ENCODE measurements around the gene DHRS11. TPM values are rescaled to one million over a fixed set of nuclear protein-coding genes. Genes with fewer than 3 reads are reported as not detected.

Gene DHRS11
- total RNA-seq, 1 experiment from 2014 or later = 24.2 TPM

DNA sequence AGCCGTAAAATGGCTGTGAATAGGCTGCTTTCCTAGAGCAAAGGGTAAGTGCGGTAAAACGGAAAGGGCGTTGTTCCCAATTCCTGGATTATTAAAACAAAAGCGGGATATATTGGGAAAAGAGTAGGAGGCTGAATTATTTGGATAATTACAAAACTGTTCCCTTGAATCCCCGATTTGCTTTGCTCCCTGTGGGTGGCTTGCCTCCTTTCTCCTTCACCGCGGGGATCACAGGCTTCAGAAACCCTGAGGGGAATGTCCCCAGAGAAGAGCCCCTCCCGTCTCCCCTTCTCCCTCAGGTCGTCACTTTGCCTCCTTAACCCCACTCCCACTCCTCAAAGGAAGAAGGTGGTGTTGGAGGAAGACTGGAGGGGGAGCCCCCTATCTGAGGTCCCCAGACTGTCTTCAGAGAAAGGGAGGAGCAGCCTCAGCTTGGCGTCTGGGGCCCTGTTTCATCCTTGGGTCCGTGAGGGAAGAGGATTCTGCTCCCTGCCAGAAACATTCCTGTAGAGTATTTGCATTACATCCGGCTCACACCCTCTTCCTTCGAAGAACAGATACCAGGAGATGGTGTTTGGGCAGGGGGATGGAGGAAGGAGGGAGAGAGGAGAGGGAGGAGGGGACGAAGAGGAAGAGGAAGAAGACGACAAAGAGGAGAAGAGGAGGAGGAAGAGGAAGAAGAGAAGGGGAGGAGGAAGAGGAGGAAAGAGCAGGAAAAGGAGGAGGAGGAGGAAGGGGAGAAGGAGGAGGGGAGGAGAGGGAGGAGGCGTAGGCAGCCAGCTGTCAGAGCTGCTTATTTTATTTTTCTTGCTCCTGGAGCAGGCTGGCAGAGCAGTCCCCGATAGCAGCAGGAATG lies 41.5 kb downstream of the DHRS11 start:
- Histone ChIP-seq H3K4me1 (replicated peaks; ENCODE audit: insufficient read depth) (no peaks in the 10 kb centered on the region), H3K4me3 (no peak overlapping the region), H3K36me3 (ENCODE audit: low read depth) (no peaks in the 10 kb centered on the region), H3K4me2 (no peak overlapping the region), H4K20me1 (ENCODE audit: insufficient read depth) (peaks cover 11% of the 10 kb centered on the region; the same call in 1 of the 2 replicates), H3K27me3 (ENCODE audit: insufficient read depth, low read depth) (no peaks in the 10 kb centered on the region), H3K9me2 (ENCODE audit: insufficient read depth) (no peaks in the 10 kb centered on the region), H3K79me2 (ENCODE audit: low read depth) (no peaks in the 10 kb centered on the region), H2AFZ (no peak overlapping the region), H3K9me3 (ENCODE audit: insufficient read depth, low read depth) (no peaks in the 10 kb centered on the region), H3K27ac (no peak overlapping the region), H3F3A (ENCODE audit: insufficient read depth, low read depth) (0 out of 2 replicates have a peak, but pooled peaks cover 4% of the 10 kb centered on the region)
- TF ChIP-seq, protein P1, sequence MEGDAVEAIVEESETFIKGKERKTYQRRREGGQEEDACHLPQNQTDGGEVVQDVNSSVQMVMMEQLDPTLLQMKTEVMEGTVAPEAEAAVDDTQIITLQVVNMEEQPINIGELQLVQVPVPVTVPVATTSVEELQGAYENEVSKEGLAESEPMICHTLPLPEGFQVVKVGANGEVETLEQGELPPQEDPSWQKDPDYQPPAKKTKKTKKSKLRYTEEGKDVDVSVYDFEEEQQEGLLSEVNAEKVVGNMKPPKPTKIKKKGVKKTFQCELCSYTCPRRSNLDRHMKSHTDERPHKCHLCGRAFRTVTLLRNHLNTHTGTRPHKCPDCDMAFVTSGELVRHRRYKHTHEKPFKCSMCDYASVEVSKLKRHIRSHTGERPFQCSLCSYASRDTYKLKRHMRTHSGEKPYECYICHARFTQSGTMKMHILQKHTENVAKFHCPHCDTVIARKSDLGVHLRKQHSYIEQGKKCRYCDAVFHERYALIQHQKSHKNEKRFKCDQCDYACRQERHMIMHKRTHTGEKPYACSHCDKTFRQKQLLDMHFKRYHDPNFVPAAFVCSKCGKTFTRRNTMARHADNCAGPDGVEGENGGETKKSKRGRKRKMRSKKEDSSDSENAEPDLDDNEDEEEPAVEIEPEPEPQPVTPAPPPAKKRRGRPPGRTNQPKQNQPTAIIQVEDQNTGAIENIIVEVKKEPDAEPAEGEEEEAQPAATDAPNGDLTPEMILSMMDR (conservative IDR thresholded peaks at IDR 0.05) = no peak
- TF ChIP-seq EZH2 (IDR thresholded peaks at IDR 0.05; ENCODE audit: low read depth) = no peak
- intact Hi-C loops (cut with micrococcal nuclease; ENCODE audit: unreplicated experiment) = no loop called here
- ChIA-PET CTCF (no interaction called here), POLR2A (ENCODE audit: unreplicated experiment) (no interaction called here)
- BruUV-seq (replicated peaks) = no TSS peak
- DNase-seq = no peak

DNA sequence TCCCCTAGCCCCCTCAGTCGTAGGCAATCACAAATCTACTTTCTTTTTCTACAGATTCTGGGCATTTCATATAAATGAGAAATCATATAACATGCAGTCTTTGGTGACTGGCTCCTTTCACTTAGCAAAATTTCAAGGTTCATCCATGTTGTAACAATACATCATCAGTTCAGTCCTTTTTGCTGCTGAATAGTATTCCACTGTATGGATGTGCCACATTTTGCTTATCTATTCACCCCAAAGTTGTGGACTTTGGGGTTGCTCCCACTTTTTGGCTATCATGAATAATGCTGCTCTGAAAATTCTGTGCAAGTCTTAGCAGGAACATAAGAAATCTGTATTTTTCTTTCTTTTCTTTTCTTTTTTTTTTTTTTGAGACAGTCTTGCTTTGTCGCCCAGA lies 48.7 kb downstream of the DHRS11 start:
- Histone ChIP-seq H3K79me2 (ENCODE audit: low read depth) (no peaks in the 10 kb centered on the region), H4K20me1 (ENCODE audit: insufficient read depth) (0 out of 2 replicates have a peak, but pooled peaks cover 2% of the 10 kb centered on the region), H3K4me3 (no peak overlapping the region), H3K27ac (no peak overlapping the region), H3K4me2 (no peak overlapping the region), H2AFZ (no peak overlapping the region), H3K9me2 (ENCODE audit: insufficient read depth) (no peaks in the 10 kb centered on the region), H3K36me3 (ENCODE audit: low read depth) (no peaks in the 10 kb centered on the region), H3K27me3 (ENCODE audit: insufficient read depth, low read depth) (peaks cover 23% of the 10 kb centered on the region), H3F3A (ENCODE audit: insufficient read depth, low read depth) (no peaks in the 10 kb centered on the region), H3K4me1 (replicated peaks; ENCODE audit: insufficient read depth) (no peaks in the 10 kb centered on the region), H3K9me3 (ENCODE audit: insufficient read depth, low read depth) (no peaks in the 10 kb centered on the region)
- POLR2A ChIA-PET (ENCODE audit: unreplicated experiment) = no interaction called here
- DNase-seq = no peak
- TF ChIP-seq EZH2 (IDR thresholded peaks at IDR 0.05; ENCODE audit: low read depth) = no peak
- TF ChIP-seq, protein P1 (conservative IDR thresholded peaks at IDR 0.05) = no peak
- CTCF ChIA-PET = no interaction called here
- no TSS peak for BruUV-seq (replicated peaks)
- intact Hi-C loops (cut with micrococcal nuclease; ENCODE audit: unreplicated experiment) = no loop called here

DNA sequence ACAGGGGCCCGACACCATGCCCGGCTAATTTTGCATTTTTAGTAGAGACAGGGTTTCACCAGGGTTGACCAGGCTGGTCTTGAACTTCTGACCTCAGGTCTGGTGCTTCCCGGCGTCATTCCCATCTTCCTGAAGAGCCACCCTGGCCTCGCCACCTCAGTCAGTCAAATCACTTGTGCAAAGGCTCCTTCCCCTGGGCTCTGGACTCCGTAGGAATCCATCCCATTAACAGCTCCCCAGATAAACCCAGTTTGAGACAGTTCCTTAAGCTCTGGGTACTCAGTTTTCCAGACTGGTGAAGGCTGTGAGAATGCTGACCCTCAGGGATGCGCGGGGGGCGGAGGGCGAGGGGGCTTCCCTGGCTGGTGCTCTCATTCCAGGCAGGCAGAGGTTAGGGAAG lies 49.2 kb downstream of the DHRS11 start:
- intact Hi-C loops (cut with micrococcal nuclease; ENCODE audit: unreplicated experiment) = no loop called here
- Histone ChIP-seq H3K4me2 (no peak overlapping the region), H3K9me3 (ENCODE audit: insufficient read depth, low read depth) (no peaks in the 10 kb centered on the region), H3K79me2 (ENCODE audit: low read depth) (no peaks in the 10 kb centered on the region), H2AFZ (no peak overlapping the region), H3F3A (ENCODE audit: insufficient read depth, low read depth) (no peaks in the 10 kb centered on the region), H3K9me2 (ENCODE audit: insufficient read depth) (no peaks in the 10 kb centered on the region), H3K27me3 (ENCODE audit: insufficient read depth, low read depth) (peaks cover 23% of the 10 kb centered on the region), H3K4me1 (replicated peaks; ENCODE audit: insufficient read depth) (no peaks in the 10 kb centered on the region), H3K27ac (no peak overlapping the region), H3K36me3 (ENCODE audit: low read depth) (no peaks in the 10 kb centered on the region), H4K20me1 (ENCODE audit: insufficient read depth) (no peaks in the 10 kb centered on the region), H3K4me3 (no peak overlapping the region)
- CTCF ChIA-PET = no interaction called here
- DNase-seq = no peak
- POLR2A ChIA-PET (ENCODE audit: unreplicated experiment) = no interaction called here
- no TSS peak for BruUV-seq (replicated peaks)
- TF ChIP-seq, protein P1 (conservative IDR thresholded peaks at IDR 0.05) = no peak
- TF ChIP-seq EZH2 (IDR thresholded peaks at IDR 0.05; ENCODE audit: low read depth) = no peak
